Vagina (tissue), 2 donors: ENCODE measurements around the gene ADAMTS6.

Experiments
- CTCF ChIP-seq, 3 experiments: fragments of 450-650 bp in 2 of 3; fragments of 200-600 bp in 1 of 3; sonication (generic) in 1 of 3; IDR thresholded peaks; one replicate each; pipeline ENCODE4 v1.5.1; 2017 to 2019; ENCODE audit warnings: antibody characterized with exemption in 3 of 3, mild to moderate bottlenecking in 2 of 3, moderate library complexity in 2 of 3
- POLR2A ChIP-seq, 2 donors: fragments of 450-650 bp; IDR thresholded peaks; one replicate each; pipeline ENCODE4 v1.6.1; 2017; ENCODE audit warnings: antibody characterized with exemption in 2 of 2, mild to moderate bottlenecking in 2 of 2, moderate library complexity in 2 of 2

GRCh38 chr5:65117525-65117924 is 364.2 kb downstream of the ADAMTS6 start:
- no peak for TF ChIP-seq CTCF (IDR thresholded peaks at IDR 0.05)
- TF ChIP-seq POLR2A (IDR thresholded peaks at IDR 0.05): no peak
